Astrocyte of the spinal cord (primary cell): ENCODE measurements around the gene SLC6A16.

ENCODE experiments used
- DNase-seq: peaks from one replicate; pipeline ENCODE4 v3.0.0; 2011; ENCODE audit warnings: low read depth, low spot score
- H3K4me3 ChIP-seq: 2 replicates; pipeline ENCODE4 v1.5.1; 2011; ENCODE audit warnings: low read depth, mild to moderate bottlenecking, low read length, moderate library complexity
- in situ Hi-C: cut with HindIII; loops from 2 replicates; pipeline ENCODE4 v1.10.0; 2017; ENCODE audit warnings: low sequenced_read_pairs
- TF ChIP-seq, protein P1 (sequence below): IDR thresholded peaks from 2 replicates; pipeline ENCODE4 v1.5.1; 2012; ENCODE audit warnings: low read depth, mild to moderate bottlenecking, low read length, inconsistent platforms

The SLC6A16 gene

DNA sequence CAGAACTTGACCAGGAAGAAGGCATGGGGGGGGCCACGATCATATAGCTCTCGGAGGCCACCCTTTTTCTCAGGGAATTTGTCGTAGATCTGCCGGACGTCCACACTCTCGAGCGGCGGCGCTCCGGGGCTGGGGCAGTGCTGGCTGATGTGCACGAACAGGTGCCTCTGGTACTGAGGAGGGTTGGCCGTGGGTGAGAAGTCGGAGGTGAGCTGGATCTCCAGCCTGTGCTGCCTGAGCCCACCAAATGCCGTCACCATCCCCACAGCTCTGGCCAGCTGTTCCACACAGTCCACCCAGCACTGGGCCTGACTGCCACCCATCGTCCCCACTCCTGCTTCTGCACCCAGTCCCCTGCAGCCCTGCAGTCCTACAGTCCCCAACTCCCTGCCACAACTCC lies 22.2 kb upstream of the SLC6A16 start:
- TF ChIP-seq, protein P1, sequence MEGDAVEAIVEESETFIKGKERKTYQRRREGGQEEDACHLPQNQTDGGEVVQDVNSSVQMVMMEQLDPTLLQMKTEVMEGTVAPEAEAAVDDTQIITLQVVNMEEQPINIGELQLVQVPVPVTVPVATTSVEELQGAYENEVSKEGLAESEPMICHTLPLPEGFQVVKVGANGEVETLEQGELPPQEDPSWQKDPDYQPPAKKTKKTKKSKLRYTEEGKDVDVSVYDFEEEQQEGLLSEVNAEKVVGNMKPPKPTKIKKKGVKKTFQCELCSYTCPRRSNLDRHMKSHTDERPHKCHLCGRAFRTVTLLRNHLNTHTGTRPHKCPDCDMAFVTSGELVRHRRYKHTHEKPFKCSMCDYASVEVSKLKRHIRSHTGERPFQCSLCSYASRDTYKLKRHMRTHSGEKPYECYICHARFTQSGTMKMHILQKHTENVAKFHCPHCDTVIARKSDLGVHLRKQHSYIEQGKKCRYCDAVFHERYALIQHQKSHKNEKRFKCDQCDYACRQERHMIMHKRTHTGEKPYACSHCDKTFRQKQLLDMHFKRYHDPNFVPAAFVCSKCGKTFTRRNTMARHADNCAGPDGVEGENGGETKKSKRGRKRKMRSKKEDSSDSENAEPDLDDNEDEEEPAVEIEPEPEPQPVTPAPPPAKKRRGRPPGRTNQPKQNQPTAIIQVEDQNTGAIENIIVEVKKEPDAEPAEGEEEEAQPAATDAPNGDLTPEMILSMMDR: no peak
- in situ Hi-C loops: no loop called here

DNA sequence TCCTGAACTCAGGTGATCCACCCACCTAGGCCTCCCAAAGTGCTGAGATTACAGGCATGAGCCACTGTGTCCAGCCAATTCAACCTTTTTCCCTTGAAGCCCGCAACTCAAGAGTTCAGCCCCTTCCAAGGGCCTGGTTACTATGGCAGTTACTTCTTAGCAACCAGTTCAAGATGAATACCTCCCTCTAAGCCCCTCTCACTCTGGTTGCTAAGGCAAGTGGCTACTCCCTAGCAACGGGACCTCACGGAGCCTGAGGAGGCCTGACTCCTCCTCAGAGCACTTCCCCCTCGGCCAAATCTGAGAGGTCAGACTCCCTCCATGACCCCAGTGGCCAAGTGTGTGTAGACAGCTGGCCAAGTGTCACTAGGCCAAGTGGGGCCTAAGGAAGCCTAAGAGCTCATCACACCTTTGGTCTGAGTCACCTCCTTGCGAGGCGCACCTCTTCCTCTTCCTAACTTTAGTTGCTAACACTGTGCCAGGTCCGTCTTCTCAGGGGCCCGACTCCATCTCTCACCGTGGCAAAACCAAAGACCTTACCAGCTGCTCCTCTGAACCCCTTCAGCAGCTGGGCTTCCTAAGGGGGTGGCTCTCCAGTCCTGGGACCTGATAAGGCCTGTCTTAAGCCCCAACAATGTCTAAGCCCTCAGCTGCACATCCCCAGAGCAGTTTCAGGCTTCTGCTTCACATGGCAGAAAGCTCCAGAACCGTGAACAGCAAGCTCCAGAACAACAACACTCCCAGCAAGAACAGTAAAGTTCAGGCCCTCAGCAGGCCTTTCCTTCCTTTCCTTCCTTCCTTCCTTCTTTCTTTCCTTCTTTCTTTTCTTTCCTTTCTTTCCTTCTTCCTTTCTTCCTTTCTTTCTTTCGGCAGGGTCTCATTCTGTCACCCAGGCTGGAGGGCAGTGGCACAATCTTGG lies 19.8 kb upstream of the SLC6A16 start:
- no peak overlapping the region for H3K4me3 ChIP-seq
- in situ Hi-C loops: no loop called here
- DNase-seq: no peak
- TF ChIP-seq, protein P1: no peak

More for the DNA sequence above, 22.2 kb upstream of the SLC6A16 start:
- no peak for DNase-seq
- H3K4me3 ChIP-seq: no peak overlapping the region

DNA sequence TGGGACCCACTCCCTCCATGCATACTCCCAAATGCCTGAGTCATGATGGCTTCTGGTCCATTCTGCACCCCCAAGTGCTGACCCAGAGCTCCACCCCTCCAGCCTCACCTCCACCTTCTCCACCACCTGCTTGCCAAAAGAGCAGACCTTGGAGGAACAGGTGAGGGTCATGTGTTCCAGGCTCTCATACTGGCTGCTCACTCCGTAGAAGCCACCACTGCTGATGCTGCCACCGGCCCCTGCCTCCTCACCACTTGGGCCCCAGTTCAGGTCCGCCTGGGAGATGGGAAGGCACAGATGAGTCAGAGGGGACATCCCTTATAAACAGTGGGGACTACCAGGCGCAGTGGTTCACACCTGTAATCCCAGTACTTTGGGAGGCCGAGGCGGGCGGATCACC lies 18.1 kb upstream of the SLC6A16 start:
- in situ Hi-C loops: no loop called here
- TF ChIP-seq, protein P1: no peak
- H3K4me3 ChIP-seq: no peak overlapping the region
- no peak for DNase-seq

DNA sequence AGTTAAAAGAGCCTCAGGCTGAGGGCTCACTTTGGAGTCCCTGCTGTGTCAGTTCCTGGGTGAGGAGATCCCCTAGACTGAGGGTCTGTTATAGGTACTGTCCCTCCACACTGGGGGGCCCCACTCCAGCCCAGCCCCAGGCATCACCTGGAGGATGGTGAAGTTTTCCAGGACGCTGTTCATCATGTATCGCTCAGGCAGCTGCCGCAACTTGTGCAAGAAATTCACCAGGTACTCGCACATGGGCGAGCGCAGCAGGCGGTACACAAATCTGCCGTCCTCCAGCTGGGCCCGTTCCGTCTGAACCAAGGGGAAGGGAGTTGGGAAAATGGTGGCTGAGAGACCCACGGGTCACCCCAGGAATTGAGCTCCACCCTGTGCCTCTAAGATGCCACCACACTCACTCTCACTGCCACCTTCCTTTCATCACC lies 17.3 kb upstream of the SLC6A16 start:
- DNase-seq: no peak
- in situ Hi-C loops: no loop called here
- no peak overlapping the region for H3K4me3 ChIP-seq
- TF ChIP-seq, protein P1: no peak

DNA sequence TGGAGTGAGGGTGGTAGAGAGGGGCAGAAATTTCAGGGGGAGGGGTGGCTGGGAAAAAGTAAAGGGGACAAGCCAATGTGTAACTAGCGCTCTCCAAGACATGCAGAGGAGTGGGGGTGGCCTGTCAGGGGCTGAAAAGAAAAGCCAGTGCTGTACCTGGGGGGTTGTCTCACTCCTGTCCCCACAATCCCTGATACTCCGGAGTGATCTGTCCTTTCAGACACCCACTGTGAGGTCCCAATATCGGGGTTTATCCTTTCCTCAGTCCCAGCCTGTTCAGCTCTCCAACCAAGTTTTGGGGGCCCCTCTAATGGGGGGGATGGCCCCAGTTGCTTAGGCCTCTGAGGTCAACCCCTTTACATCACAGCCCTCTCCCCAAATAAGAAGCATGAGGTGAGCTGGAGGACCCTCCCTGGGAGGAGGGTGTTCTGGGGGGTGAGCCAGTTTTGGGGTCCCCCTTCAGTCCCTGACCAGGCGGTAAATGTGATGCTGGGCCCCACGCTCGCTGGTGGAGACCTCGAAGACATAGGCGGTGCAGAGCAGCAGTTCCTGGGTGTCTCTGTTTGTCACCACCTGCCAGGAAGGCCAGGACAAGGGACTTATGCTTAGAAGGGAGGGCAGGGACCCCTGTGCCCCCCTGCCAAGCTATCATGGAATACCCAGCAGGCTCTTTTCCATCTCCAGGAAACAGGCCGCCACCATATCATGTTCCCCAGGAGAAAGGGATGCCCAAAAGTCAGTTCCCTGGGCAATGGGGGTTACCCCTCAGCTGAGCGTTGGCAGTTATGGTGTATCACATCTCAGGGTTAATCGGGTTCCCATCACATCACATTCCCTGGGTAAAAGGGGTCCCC lies 16.1 kb upstream of the SLC6A16 start:
- DNase-seq: no peak
- TF ChIP-seq, protein P1: no peak
- in situ Hi-C loops: no loop called here
- no peak overlapping the region for H3K4me3 ChIP-seq

DNA sequence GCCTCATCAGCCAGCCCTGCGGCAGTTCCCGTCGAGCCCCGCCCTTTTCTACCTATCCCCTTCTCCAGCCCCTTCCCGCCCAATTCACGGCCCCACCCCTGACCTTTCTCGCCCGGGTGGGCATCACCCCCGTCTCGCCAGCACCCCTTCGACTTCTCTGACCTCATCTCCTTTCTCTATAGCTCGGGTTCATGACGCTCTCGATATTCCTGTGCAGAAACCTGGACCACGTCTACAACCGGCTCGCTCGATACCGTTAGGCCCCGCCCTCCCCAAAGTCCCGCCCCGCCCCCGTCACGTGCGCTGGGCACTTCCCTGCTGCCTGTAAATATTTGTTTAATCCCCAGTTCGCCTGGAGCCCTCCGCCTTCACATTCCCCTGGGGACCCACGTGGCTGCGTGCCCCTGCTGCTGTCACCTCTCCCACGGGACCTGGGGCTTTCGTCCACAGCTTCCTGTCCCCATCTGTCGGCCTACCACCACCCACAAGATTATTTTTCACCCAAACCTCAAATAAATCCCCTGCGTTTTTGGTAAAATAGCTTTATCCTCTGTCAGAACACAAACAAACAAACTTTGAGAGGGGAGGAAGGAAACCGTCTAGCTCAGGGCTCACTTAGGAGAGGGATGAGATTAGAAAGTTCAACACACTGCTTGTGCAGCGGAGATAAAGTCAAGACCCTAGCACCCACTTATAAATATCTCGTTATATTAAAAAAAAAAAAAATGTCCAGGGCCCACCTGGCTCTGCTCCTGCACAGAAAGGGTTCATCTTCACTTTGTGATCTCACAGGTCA lies 15.3 kb upstream of the SLC6A16 start:
- TF ChIP-seq, protein P1: no peak
- in situ Hi-C loops: no loop called here
- no peak for DNase-seq
- H3K4me3 ChIP-seq: no peak overlapping the region
